Suprapubic skin (tissue), 3 donors: ENCODE measurements around the gene SHOC2.

ENCODE experiments used
- CTCF ChIP-seq, 2 donors: fragments of 200-600 bp in 1 of 2; fragments of 450-650 bp in 1 of 2; sonication (generic) in 1 of 2; IDR thresholded peaks; one replicate each; pipeline ENCODE4 v1.5.1; 2016 to 2019; ENCODE audit warnings: antibody characterized with exemption in 2 of 2, mild to moderate bottlenecking in 1 of 2, moderate library complexity in 1 of 2
- EP300 ChIP-seq: sonication (generic); formaldehyde crosslinking; IDR thresholded peaks from one replicate; pipeline ENCODE4 v1.6.1; 2017; ENCODE audit warnings: antibody characterized with exemption
- POLR2A ChIP-seq, 2 donors: fragments of 450-650 bp; IDR thresholded peaks; one replicate each; pipeline ENCODE4 v1.6.1; 2017; ENCODE audit warnings: antibody characterized with exemption in 2 of 2, mild to moderate bottlenecking in 2 of 2, moderate library complexity in 2 of 2

DNA sequence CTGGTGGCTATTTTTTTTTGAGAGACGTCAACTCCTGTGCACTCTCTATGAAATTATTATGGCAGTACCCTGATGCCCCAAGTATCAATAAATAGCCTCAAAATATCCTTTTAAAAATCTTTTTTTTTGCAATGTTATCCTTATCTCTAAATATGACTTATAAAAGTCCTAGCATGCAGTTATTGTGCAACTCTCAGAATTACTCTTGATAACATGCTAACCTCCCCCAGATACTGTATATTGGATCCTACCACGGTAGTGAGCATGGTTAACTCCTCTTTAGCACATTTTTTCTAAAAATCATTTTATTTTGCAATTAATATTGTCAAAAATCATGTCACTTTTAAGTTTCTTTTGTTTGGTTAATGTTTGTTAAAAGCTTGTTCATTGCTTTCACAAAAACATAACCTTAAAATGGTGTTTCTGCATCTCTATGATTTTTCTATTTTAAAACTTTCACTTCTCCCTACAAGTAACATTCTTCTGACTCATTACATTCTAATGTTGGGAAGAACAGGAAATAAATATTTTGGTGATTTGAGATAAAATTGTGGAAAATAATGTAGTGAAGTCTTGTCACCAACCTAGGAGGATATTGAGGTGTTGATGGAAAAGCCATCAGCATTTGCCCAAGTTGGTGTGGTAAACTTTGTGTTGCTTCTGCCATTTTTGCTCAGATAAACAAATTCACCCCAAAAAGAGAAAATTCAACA lies 115.3 kb downstream of the SHOC2 start:
- no peak for TF ChIP-seq EP300
- TF ChIP-seq CTCF (IDR thresholded peaks at IDR 0.05): no peak
- no peak for TF ChIP-seq POLR2A (IDR thresholded peaks at IDR 0.05)
